GM06990 (cell line): ENCODE results near the gene DCAF15.

Experiments used
- DNase-seq: peaks from one replicate; pipeline ENCODE4 v3.0.0-alpha.2; 2011; ENCODE audit not compliant: insufficient read length; ENCODE audit errors: extremely low read depth
- H3K27me3 ChIP-seq: replicated peaks from 2 replicates; pipeline ENCODE4 v1.6.0; 2011; ENCODE audit warnings: low read length; ENCODE audit not compliant: control insufficient read depth, insufficient read depth
- H3K36me3 ChIP-seq: 2 replicates; pipeline ENCODE4 v1.5.1; 2011; ENCODE audit warnings: low read length; ENCODE audit not compliant: control insufficient read depth, insufficient read depth
- H3K4me3 ChIP-seq: replicated peaks from 2 replicates; pipeline ENCODE4 v1.5.1; 2011; ENCODE audit warnings: low read depth, mild to moderate bottlenecking, control low read depth, low read length
- TF ChIP-seq, protein P1 (sequence below): IDR thresholded peaks from 2 replicates; pipeline ENCODE4 v1.5.1; 2011; ENCODE audit warnings: low read length, control low read depth, mild to moderate bottlenecking, inconsistent platforms; ENCODE audit not compliant: insufficient read depth, poor library complexity, severe bottlenecking

Gene DCAF15

DNA sequence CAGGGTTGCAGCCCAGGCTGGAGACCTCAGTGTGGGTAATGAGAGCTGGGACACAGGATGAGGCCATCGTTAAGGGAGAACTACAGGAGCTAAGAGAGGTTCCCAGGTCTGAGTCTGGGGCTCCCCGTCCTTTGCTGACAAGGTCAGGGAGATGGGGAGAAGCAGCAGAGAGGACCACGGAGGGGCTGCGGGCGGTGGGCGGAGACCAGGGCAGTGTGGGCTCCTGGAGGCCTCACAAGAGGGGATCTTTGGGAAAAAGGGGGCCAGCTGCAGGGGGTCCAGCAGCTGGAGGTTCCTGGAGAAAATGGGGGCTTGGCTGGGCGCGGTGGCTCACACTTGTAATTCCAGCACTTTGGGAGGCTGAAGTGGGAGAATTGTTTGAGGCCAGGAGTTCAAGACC is 37.8 kb downstream of the DCAF15 start:
- TF ChIP-seq, protein P1, sequence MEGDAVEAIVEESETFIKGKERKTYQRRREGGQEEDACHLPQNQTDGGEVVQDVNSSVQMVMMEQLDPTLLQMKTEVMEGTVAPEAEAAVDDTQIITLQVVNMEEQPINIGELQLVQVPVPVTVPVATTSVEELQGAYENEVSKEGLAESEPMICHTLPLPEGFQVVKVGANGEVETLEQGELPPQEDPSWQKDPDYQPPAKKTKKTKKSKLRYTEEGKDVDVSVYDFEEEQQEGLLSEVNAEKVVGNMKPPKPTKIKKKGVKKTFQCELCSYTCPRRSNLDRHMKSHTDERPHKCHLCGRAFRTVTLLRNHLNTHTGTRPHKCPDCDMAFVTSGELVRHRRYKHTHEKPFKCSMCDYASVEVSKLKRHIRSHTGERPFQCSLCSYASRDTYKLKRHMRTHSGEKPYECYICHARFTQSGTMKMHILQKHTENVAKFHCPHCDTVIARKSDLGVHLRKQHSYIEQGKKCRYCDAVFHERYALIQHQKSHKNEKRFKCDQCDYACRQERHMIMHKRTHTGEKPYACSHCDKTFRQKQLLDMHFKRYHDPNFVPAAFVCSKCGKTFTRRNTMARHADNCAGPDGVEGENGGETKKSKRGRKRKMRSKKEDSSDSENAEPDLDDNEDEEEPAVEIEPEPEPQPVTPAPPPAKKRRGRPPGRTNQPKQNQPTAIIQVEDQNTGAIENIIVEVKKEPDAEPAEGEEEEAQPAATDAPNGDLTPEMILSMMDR, result no peak
- H3K36me3 ChIP-seq, result peaks cover 3% of the 10 kb centered on the region
- no peaks in the 10 kb centered on the region for H3K27me3 ChIP-seq
- H3K4me3 ChIP-seq, result no peak overlapping the region
- no peak for DNase-seq

DNA sequence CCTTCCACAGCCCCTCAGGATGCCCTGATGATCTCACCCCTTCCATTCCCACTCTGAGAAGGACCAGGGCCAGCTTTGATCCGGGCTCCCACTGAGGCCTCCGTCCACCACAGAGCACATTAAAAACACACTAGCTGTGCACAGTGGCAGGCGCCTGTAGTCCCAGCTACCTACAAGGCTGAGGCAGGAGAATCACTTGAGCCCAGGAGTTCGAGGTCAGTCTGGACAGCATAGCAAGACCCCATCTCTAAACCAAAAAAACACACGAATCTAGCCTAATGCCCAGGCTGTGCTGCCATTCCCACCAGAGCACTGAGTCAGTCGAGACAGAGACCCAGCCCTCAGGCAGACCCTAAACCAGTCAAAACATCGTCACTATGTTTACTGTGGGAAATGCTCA is 39.7 kb downstream of the DCAF15 start:
- no peaks in the 10 kb centered on the region for H3K27me3 ChIP-seq
- TF ChIP-seq, protein P1, result no peak

DNA sequence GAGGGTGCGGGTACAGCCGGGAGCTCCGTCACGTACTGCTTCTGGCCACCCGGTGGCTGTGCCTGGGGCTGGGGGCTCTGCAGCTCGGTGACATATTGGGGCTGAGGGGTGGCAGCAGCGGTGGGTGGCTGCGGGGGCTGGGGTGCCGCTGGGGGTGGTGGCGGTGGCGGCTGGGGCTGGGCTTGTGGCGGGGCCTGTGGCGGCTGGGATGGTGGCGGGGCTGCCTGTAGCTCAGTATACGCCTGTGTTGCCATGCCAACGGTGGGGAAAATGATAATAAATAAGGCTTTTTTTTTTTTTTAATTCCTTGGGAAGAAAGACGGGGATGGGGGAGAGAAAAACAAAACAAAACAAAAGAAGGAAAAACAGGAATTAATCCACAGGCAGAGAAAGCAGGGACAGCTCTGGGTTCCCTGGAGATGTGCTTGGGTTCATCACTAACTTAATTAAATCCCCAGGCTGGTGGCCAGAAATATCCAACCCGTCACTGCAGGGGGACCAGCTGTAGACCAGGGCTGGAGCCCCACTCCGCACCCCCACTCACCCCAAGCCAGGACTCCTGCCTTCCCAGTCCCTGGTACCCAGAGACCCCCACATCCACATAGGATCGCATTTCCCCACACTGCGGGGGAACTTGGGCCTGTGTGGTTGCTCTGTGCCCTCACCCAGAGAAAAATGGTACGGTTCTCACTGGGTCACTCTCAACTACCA is 41.4 kb downstream of the DCAF15 start:
- Histone ChIP-seq H3K36me3 (peaks cover 5% of the 10 kb centered on the region), H3K4me3 (no peak overlapping the region), H3K27me3 (no peaks in the 10 kb centered on the region)
- TF ChIP-seq, protein P1, result no peak
- DNase-seq, result no peak

More for the DNA sequence above, 39.7 kb downstream of the DCAF15 start:
- Histone ChIP-seq H3K36me3 (peaks cover 5% of the 10 kb centered on the region), H3K4me3 (no peak overlapping the region)
- no peak for DNase-seq

DNA sequence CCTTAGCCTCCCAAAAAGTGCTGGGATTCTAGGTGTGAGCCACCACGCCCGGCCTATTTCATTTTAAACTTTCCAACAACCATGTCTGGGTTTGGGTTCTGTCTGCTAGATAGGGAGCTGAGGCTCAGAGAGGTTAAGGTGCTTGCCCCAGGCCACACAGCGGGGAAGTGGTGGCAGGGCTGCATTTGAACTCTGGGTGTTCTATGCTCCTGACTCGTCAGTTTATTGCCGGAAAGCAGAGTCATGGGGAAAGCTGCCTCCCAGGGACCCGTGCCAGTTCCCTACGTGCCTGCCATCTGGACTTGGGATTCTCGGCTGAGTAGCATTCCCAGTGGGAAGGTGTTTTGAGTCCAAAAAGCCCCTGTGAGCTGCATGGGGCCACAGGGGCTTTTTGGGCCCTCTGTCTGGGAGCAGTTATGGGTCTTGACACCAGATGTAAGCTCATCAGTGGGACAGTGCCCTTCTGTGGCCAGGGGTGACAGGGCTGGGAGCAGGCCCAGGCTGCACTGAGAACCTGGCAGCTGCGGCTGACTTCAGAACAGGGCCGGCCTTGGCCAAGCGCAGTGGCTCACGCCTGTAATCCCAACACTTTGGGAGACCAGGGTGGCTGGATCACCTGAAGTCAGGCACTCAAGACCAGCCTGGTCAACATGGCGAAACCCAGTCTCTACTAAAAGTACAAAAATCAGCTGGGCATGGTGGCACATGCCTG is 42.9 kb downstream of the DCAF15 start:
- TF ChIP-seq, protein P1, result no peak
- Histone ChIP-seq H3K36me3 (peaks cover 5% of the 10 kb centered on the region), H3K27me3 (no peaks in the 10 kb centered on the region), H3K4me3 (no peak overlapping the region)
- no peak for DNase-seq

DNA sequence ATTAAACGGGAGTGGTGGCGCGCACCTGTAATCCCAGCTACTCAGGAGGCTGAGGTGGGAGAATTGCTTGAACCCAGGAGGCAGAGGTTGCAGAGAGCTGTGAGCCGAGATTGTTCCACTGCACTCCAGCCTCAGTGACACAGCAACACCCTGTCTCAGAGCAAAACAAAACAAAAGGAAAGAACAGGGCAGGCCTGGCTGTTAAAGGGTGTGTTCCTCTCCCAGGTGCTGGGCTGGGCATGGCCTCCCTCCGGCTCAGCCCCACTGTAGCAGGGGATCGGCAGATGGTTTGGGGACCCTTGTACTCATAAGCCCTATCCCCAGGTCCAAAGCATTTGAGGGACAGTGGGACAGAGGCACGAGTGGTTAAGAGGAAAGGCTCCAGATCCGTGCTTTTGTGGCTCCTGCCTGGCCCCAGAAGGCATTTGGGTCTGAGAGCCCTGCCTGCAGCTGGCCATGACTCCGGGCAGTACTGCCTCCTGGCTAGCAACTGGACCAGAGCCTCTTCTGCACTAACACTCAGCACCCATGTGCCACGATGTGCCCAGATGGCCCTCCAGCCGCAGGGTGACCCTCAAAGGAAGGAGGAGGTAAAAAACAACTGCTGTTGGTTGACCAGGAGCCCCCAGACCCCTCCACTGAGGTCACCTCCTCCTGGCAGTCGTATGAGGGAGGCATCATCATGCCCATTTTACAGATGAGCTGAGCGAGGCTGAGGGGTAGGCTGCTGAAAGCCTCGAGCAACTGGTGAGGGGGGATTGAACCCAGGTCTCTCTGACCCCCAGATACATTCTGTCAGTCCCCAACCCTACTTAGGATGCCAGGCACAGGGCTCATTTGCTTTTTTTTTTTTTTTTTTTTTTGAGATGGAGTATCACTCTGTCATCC is 43.8 kb downstream of the DCAF15 start:
- H3K36me3 ChIP-seq, result peaks cover 5% of the 10 kb centered on the region
- DNase-seq, result no peak
- no peaks in the 10 kb centered on the region for H3K27me3 ChIP-seq

More for the DNA sequence above, 43.8 kb downstream of the DCAF15 start:
- TF ChIP-seq, protein P1, result no peak
- H3K4me3 ChIP-seq, result no peak overlapping the region
